ENCODE results near the gene ABTB2.

DNA sequence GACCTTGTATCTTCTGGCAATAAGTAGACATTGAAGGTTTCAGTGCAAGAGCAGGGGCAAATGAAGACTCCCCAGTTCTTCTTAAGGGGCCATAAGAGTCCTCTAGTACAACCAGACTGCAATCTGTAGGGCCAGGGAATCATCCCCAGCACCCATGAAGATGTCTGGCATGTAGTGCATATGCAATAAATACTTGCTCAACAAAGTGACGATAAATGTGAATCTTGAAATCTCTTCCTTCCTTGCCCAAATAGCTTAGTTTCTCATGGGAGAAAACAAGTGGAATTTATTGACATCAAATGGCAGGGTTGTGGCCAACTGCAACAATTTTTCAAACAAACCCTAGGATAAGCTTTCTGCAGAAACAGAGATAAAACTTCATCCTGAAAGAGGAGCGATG, 107.6 kb downstream of the ABTB2 start:
- TF ChIP-seq, protein P1, sequence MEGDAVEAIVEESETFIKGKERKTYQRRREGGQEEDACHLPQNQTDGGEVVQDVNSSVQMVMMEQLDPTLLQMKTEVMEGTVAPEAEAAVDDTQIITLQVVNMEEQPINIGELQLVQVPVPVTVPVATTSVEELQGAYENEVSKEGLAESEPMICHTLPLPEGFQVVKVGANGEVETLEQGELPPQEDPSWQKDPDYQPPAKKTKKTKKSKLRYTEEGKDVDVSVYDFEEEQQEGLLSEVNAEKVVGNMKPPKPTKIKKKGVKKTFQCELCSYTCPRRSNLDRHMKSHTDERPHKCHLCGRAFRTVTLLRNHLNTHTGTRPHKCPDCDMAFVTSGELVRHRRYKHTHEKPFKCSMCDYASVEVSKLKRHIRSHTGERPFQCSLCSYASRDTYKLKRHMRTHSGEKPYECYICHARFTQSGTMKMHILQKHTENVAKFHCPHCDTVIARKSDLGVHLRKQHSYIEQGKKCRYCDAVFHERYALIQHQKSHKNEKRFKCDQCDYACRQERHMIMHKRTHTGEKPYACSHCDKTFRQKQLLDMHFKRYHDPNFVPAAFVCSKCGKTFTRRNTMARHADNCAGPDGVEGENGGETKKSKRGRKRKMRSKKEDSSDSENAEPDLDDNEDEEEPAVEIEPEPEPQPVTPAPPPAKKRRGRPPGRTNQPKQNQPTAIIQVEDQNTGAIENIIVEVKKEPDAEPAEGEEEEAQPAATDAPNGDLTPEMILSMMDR (IDR thresholded peaks at IDR 0.05), result no peak
- TF ChIP-seq POLR2A (IDR thresholded peaks at IDR 0.05), result no peak
